SK-N-MC (cell line): Measurements from ENCODE around the gene IL23A.

ENCODE experiments used
- DNase-seq: peaks from one replicate; pipeline ENCODE4 v3.0.0-alpha.2; 2011; ENCODE audit warnings: low read depth, low spot score
- H3K27ac ChIP-seq: fragments of 200-600 bp; sonication (generic); 2 replicates; pipeline ENCODE4 v1.5.1; 2016; ENCODE audit warnings: mixed run types
- H3K36me3 ChIP-seq: fragments of 200-600 bp; sonication (generic); 2 replicates; pipeline ENCODE4 v1.6.1; 2017; ENCODE audit warnings: antibody characterized with exemption, low read length, mixed read lengths; ENCODE audit not compliant: insufficient read depth
- H3K4me3 ChIP-seq: fragments of 200-600 bp; sonication (generic); 2 replicates; pipeline ENCODE4 v1.5.1; 2016
- H3K9ac ChIP-seq: fragments of 200-600 bp; sonication (generic); 2 replicates; pipeline ENCODE4 v1.8.0; 2017; ENCODE audit warnings: mixed run types, mixed read lengths; ENCODE audit not compliant: insufficient read length
- H3K9me3 ChIP-seq: fragments of 200-600 bp; sonication (generic); 2 replicates; pipeline ENCODE4 v1.6.1; 2017; ENCODE audit warnings: low read depth, mild to moderate bottlenecking, antibody characterized with exemption, low read length, moderate library complexity, mixed read lengths
- EZH2 ChIP-seq: fragments of 200-600 bp; sonication (generic); IDR thresholded peaks from one replicate; pipeline ENCODE4 v1.6.1; 2017; ENCODE audit warnings: antibody characterized with exemption
- FOXP2 ChIP-seq: optimal IDR thresholded peaks from 2 replicates; pipeline ENCODE3; 2011; ENCODE audit warnings: mild to moderate bottlenecking, moderate library complexity; ENCODE audit not compliant: insufficient read depth; ENCODE audit errors: extremely low read length, control extremely low read depth
- POLR2AphosphoS5 ChIP-seq: IDR thresholded peaks from 2 replicates; pipeline ENCODE4 v1.6.1; 2012; ENCODE audit warnings: mild to moderate bottlenecking, low read depth, low read length, borderline replicate concordance

IL23A gene

GRCh38 chr12:56382611-56383010 lies 43.9 kb downstream of the IL23A start:
- TF ChIP-seq POLR2AphosphoS5: no peak
- TF ChIP-seq EZH2: no peak
- no peak for TF ChIP-seq FOXP2

GRCh38 chr12:56385873-56386272 lies 47.2 kb downstream of the IL23A start:
- TF ChIP-seq FOXP2 (no peak), POLR2AphosphoS5 (no peak), EZH2 (no peak)
- Histone ChIP-seq H3K4me3 (no peak overlapping the region), H3K27ac (no peak overlapping the region), H3K9me3 (no peaks in the 10 kb centered on the region), H3K36me3 (no peaks in the 10 kb centered on the region), H3K9ac (no peak overlapping the region)
- DNase-seq: no peak

More at GRCh38 chr12:56382611-56383010, 43.9 kb downstream of the IL23A start:
- no peak overlapping the region for H3K4me3 ChIP-seq
- no peak for DNase-seq
- H3K9ac ChIP-seq: no peak overlapping the region
- no peaks in the 10 kb centered on the region for H3K9me3 ChIP-seq
- no peaks in the 10 kb centered on the region for H3K36me3 ChIP-seq
- H3K27ac ChIP-seq: no peak overlapping the region

GRCh38 chr12:56387152-56387736 lies 48.6 kb downstream of the IL23A start:
- Histone ChIP-seq H3K27ac (no peak overlapping the region), H3K4me3 (no peak overlapping the region), H3K9me3 (no peaks in the 10 kb centered on the region), H3K9ac (no peak overlapping the region), H3K36me3 (no peaks in the 10 kb centered on the region)
- TF ChIP-seq EZH2: no peak
- no peak for TF ChIP-seq POLR2AphosphoS5
- TF ChIP-seq FOXP2: no peak
- DNase-seq: no peak

- Histone ChIP-seq H3K9ac (no peak overlapping the region), H3K27ac (no peak overlapping the region), H3K36me3 (no peaks in the 10 kb centered on the region), H3K4me3 (no peak overlapping the region), H3K9me3 (no peaks in the 10 kb centered on the region)
- no peak for TF ChIP-seq EZH2
- no peak for TF ChIP-seq POLR2AphosphoS5
- no peak for TF ChIP-seq FOXP2
- no peak for DNase-seq
Measured at GRCh38 chr12:56389412-56389811, 50.7 kb downstream of the IL23A start.
